BLaER1 (cell line): ENCODE results near the gene ESPNL.

Experiments
- H3K27ac ChIP-seq: shearing (Covaris generic); formaldehyde crosslinking; 2 replicates; pipeline ENCODE4 v1.8.1; 2022
- H3K27me3 ChIP-seq: shearing (Covaris generic); formaldehyde crosslinking; 2 replicates; pipeline ENCODE4 v1.8.1; 2022
- H3K36me3 ChIP-seq: shearing (Covaris generic); formaldehyde crosslinking; 2 replicates; pipeline ENCODE4 v1.8.1; 2022
- H3K4me1 ChIP-seq: shearing (Covaris generic); formaldehyde crosslinking; 2 replicates; pipeline ENCODE4 v1.8.1; 2022
- H3K4me2 ChIP-seq: shearing (Covaris generic); formaldehyde crosslinking; 2 replicates; pipeline ENCODE4 v1.8.1; 2022
- H3K4me3 ChIP-seq: shearing (Covaris generic); formaldehyde crosslinking; 2 replicates; pipeline ENCODE4 v1.8.1; 2022
- H3K9ac ChIP-seq: shearing (Covaris generic); formaldehyde crosslinking; 2 replicates; pipeline ENCODE4 v1.8.1; 2022
- H3K9me3 ChIP-seq: shearing (Covaris generic); formaldehyde crosslinking; 2 replicates; pipeline ENCODE4 v1.8.1; 2022
- H4K20me1 ChIP-seq: shearing (Covaris generic); formaldehyde crosslinking; 2 replicates; pipeline ENCODE4 v1.8.1; 2022
- Cebpa-rat ChIP-seq: shearing (Covaris generic); IDR thresholded peaks from 2 replicates; pipeline ENCODE4 v1.8.1; 2022

Gene ESPNL

GRCh38 chr2:238123991-238124470 lies 23.9 kb downstream of the ESPNL start:
- no peaks in the 10 kb centered on the region for H3K27me3 ChIP-seq
- no peak overlapping the region for H3K27ac ChIP-seq
- no peak for TF ChIP-seq Cebpa-rat
- no peaks in the 10 kb centered on the region for H4K20me1 ChIP-seq
- no peaks in the 10 kb centered on the region for H3K9me3 ChIP-seq
- H3K4me2 ChIP-seq, result peak overlapping the region; percentile 60
- H3K4me1 ChIP-seq, result peaks cover 64% of the 10 kb centered on the region
- no peak overlapping the region for H3K4me3 ChIP-seq
- no peak overlapping the region for H3K9ac ChIP-seq
- no peaks in the 10 kb centered on the region for H3K36me3 ChIP-seq

- Histone ChIP-seq H3K36me3 (no peaks in the 10 kb centered on the region), H3K4me3 (no peak overlapping the region), H3K27ac (no peak overlapping the region), H3K4me1 (peaks cover 67% of the 10 kb centered on the region), H3K9ac (no peak overlapping the region), H3K4me2 (no peak overlapping the region), H3K9me3 (no peaks in the 10 kb centered on the region), H3K27me3 (no peaks in the 10 kb centered on the region), H4K20me1 (no peaks in the 10 kb centered on the region)
- TF ChIP-seq Cebpa-rat, result no peak
Measured at GRCh38 chr2:238124488-238125126, 24.5 kb downstream of the ESPNL start.

GRCh38 chr2:238125127-238125885 lies 25.2 kb downstream of the ESPNL start:
- Histone ChIP-seq H3K9me3 (no peaks in the 10 kb centered on the region), H3K36me3 (no peaks in the 10 kb centered on the region), H3K27me3 (no peaks in the 10 kb centered on the region), H4K20me1 (no peaks in the 10 kb centered on the region), H3K4me2 (no peak overlapping the region), H3K4me1 (peaks cover 67% of the 10 kb centered on the region), H3K4me3 (no peak overlapping the region), H3K27ac (no peak overlapping the region), H3K9ac (no peak overlapping the region)
- TF ChIP-seq Cebpa-rat, result no peak

- H3K4me1 ChIP-seq, result peaks cover 69% of the 10 kb centered on the region
- no peaks in the 10 kb centered on the region for H3K36me3 ChIP-seq
- H3K4me2 ChIP-seq, result no peak overlapping the region
- H3K27me3 ChIP-seq, result no peaks in the 10 kb centered on the region
- no peak overlapping the region for H3K9ac ChIP-seq
- no peak for TF ChIP-seq Cebpa-rat
- H3K9me3 ChIP-seq, result no peaks in the 10 kb centered on the region
- H3K27ac ChIP-seq, result no peak overlapping the region
- no peak overlapping the region for H3K4me3 ChIP-seq
- no peaks in the 10 kb centered on the region for H4K20me1 ChIP-seq
Measured at GRCh38 chr2:238126338-238126737, 26.2 kb downstream of the ESPNL start.

- no peak for TF ChIP-seq Cebpa-rat
Measured at GRCh38 chr2:238126775-238127164, 26.6 kb downstream of the ESPNL start.

GRCh38 chr2:238127165-238128060 lies 27.3 kb downstream of the ESPNL start:
- H3K27me3 ChIP-seq, result no peaks in the 10 kb centered on the region
- H3K9me3 ChIP-seq, result no peaks in the 10 kb centered on the region
- H3K27ac ChIP-seq, result peak overlapping the region; percentile 55
- no peaks in the 10 kb centered on the region for H4K20me1 ChIP-seq
- H3K4me2 ChIP-seq, result peak overlapping the region; percentile 63
- 0 out of 2 replicates have a peak overlapping the region, but pooled peaks have one; percentile 24 for H3K9ac ChIP-seq
- H3K4me1 ChIP-seq, result peaks cover 75% of the 10 kb centered on the region
- H3K36me3 ChIP-seq, result no peaks in the 10 kb centered on the region
- no peak for TF ChIP-seq Cebpa-rat
- H3K4me3 ChIP-seq, result no peak overlapping the region

More at GRCh38 chr2:238126775-238127164, 26.6 kb downstream of the ESPNL start:
- H3K4me2 ChIP-seq, result peak overlapping the region; percentile 63
- H4K20me1 ChIP-seq, result no peaks in the 10 kb centered on the region
- H3K27ac ChIP-seq, result no peak overlapping the region; the same call in 1 of the 2 replicates
- peaks cover 73% of the 10 kb centered on the region for H3K4me1 ChIP-seq
- H3K9ac ChIP-seq, result 0 out of 2 replicates have a peak overlapping the region, but pooled peaks have one; percentile 24
- no peaks in the 10 kb centered on the region for H3K36me3 ChIP-seq
- no peaks in the 10 kb centered on the region for H3K9me3 ChIP-seq
- no peak overlapping the region for H3K4me3 ChIP-seq
- no peaks in the 10 kb centered on the region for H3K27me3 ChIP-seq

GRCh38 chr2:238128061-238128440 lies 27.9 kb downstream of the ESPNL start:
- TF ChIP-seq Cebpa-rat, result no peak

GRCh38 chr2:238128534-238129001 lies 28.4 kb downstream of the ESPNL start:
- H4K20me1 ChIP-seq, result no peaks in the 10 kb centered on the region
- H3K4me2 ChIP-seq, result no peak overlapping the region
- H3K27ac ChIP-seq, result no peak overlapping the region
- H3K9ac ChIP-seq, result no peak overlapping the region
- no peaks in the 10 kb centered on the region for H3K9me3 ChIP-seq
- H3K27me3 ChIP-seq, result no peaks in the 10 kb centered on the region
- no peak overlapping the region for H3K4me3 ChIP-seq
- no peaks in the 10 kb centered on the region for H3K36me3 ChIP-seq
- no peak for TF ChIP-seq Cebpa-rat
- H3K4me1 ChIP-seq, result peaks cover 75% of the 10 kb centered on the region

More at GRCh38 chr2:238128061-238128440, 27.9 kb downstream of the ESPNL start:
- Histone ChIP-seq H3K27me3 (no peaks in the 10 kb centered on the region), H3K9ac (no peak overlapping the region), H3K9me3 (no peaks in the 10 kb centered on the region), H3K4me1 (peaks cover 75% of the 10 kb centered on the region), H3K4me2 (peak overlapping the region; percentile 63), H3K36me3 (no peaks in the 10 kb centered on the region), H4K20me1 (no peaks in the 10 kb centered on the region), H3K27ac (no peak overlapping the region), H3K4me3 (no peak overlapping the region)

GRCh38 chr2:238129166-238130010 lies 29.2 kb downstream of the ESPNL start:
- no peak overlapping the region; the same call in 1 of the 2 replicates for H3K9ac ChIP-seq
- no peaks in the 10 kb centered on the region for H3K36me3 ChIP-seq
- H3K27ac ChIP-seq, result peak overlapping the region; percentile 87
- H3K4me1 ChIP-seq, result peaks cover 77% of the 10 kb centered on the region
- no peaks in the 10 kb centered on the region for H4K20me1 ChIP-seq
- peak overlapping the region; percentile 80 for H3K4me2 ChIP-seq
- no peaks in the 10 kb centered on the region for H3K9me3 ChIP-seq
- no peak for TF ChIP-seq Cebpa-rat
- no peak overlapping the region for H3K4me3 ChIP-seq
- no peaks in the 10 kb centered on the region for H3K27me3 ChIP-seq
